IMR-90 (cell line): ENCODE results near the gene KAZALD1. TPM values are rescaled to one million over a fixed set of nuclear protein-coding genes. Genes with fewer than 3 reads are reported as not detected.

ENCODE experiments used
- ATAC-seq: fragments of 200-7000 bp; cut with Tn5 transposase; 2 replicates; pipeline ENCODE4 v1.9.1; 2020; ENCODE audit warnings: low read depth, mild to moderate bottlenecking, moderate library complexity
- BruUV-seq: library from RNA; stranded (reverse); fragments of 400-500 nt; replicated peaks from 2 replicates; lab custom pipeline; 2021; lab: Mats Ljungman, UMichigan
- CTCF ChIA-PET: fragments of 300-600 bp; formaldehyde crosslinking; extraction: SDS; loops from one replicate; lab custom pipeline; 2021; ENCODE audit warnings: antibody characterized with exemption; lab: Yijun Ruan, JAX
- POLR2A ChIA-PET: fragments of 300-600 bp; sonication (Branson Sonifier 250); formaldehyde crosslinking; loops from one replicate; lab custom pipeline; 2022; ENCODE audit warnings: antibody characterized with exemption; ENCODE audit not compliant: unreplicated experiment; lab: Charles Lee
- DNase-seq: peaks from one replicate; pipeline ENCODE4 v3.0.0; 2013
- H2AFZ ChIP-seq: replicated peaks from 2 replicates; pipeline ENCODE3; 2013; ENCODE audit warnings: low read length, mild to moderate bottlenecking; ENCODE audit not compliant: poor library complexity
- H2AK5ac ChIP-seq: 2 replicates; pipeline ENCODE4 v1.6.1; 2013; ENCODE audit warnings: low read depth, low read length, inconsistent platforms
- H2AK9ac ChIP-seq: replicated peaks from 2 replicates; pipeline ENCODE3; 2013; ENCODE audit warnings: mild to moderate bottlenecking, low read depth, low read length, moderate library complexity; ENCODE audit not compliant: poor library complexity
- H2BK120ac ChIP-seq: 2 replicates; pipeline ENCODE4 v1.6.1; 2013; ENCODE audit warnings: low read depth, low read length, inconsistent platforms
- H2BK15ac ChIP-seq: 3 replicates; pipeline ENCODE4 v1.6.1; 2013; ENCODE audit warnings: low read depth, low read length, inconsistent platforms
- H2BK20ac ChIP-seq: 2 replicates; pipeline ENCODE4 v1.6.1; 2013; ENCODE audit warnings: low read depth, mild to moderate bottlenecking, inconsistent platforms, low read length, moderate library complexity
- H2BK5ac ChIP-seq: 2 replicates; pipeline ENCODE4 v1.6.1; 2013; ENCODE audit warnings: mild to moderate bottlenecking, low read depth, low read length, inconsistent platforms; ENCODE audit not compliant: poor library complexity, severe bottlenecking
- H3K14ac ChIP-seq: replicated peaks from 2 replicates; pipeline ENCODE4 v1.6.1; 2013; ENCODE audit warnings: low read depth, low read length, inconsistent platforms
- H3K18ac ChIP-seq: 2 replicates; pipeline ENCODE4 v1.6.1; 2013; ENCODE audit warnings: low read depth, low read length, control low read depth
- H3K23ac ChIP-seq: 2 replicates; pipeline ENCODE4 v1.6.1; 2013; ENCODE audit warnings: low read depth, low read length, inconsistent platforms
- H3K27ac ChIP-seq: 2 replicates; pipeline ENCODE4 v1.5.1; 2013; ENCODE audit warnings: mild to moderate bottlenecking, control low read depth, low read length; ENCODE audit not compliant: insufficient read depth
- H3K27me3 ChIP-seq: 2 replicates; pipeline ENCODE4 v1.6.1; 2013; ENCODE audit warnings: low read length; ENCODE audit not compliant: control insufficient read depth, insufficient read depth
- H3K36me3 ChIP-seq: 2 replicates; pipeline ENCODE4 v1.6.1; 2013; ENCODE audit warnings: low read length, mixed read lengths; ENCODE audit not compliant: control insufficient read depth, insufficient read depth
- H3K4ac ChIP-seq: 2 replicates; pipeline ENCODE4 v1.6.1; 2013; ENCODE audit warnings: low read depth, low read length, inconsistent platforms
- H3K4me1 ChIP-seq: 2 replicates; pipeline ENCODE4 v1.6.1; 2013; ENCODE audit warnings: low read length, mixed read lengths; ENCODE audit not compliant: control insufficient read depth, insufficient read depth
- H3K4me2 ChIP-seq: 2 replicates; pipeline ENCODE4 v1.6.1; 2013; ENCODE audit warnings: low read depth, mild to moderate bottlenecking, control low read depth, low read length, moderate library complexity
- H3K4me3 ChIP-seq: 2 replicates; pipeline ENCODE4 v1.5.1; 2013; ENCODE audit warnings: low read depth, mild to moderate bottlenecking, control low read depth, low read length, moderate library complexity; ENCODE audit not compliant: insufficient read depth
- H3K56ac ChIP-seq: 2 replicates; pipeline ENCODE4 v1.6.1; 2013; ENCODE audit warnings: low read length, inconsistent platforms; ENCODE audit not compliant: insufficient read depth; ENCODE audit errors: extremely low read depth
- H3K79me1 ChIP-seq, 2 experiments: 2 replicates each; pipeline ENCODE4 v1.6.1; 2013; ENCODE audit warnings: low read length in 2 of 2, inconsistent platforms in 1 of 2, low read depth in 1 of 2
- H3K9ac ChIP-seq: 2 replicates; pipeline ENCODE4 v1.6.1; 2013; ENCODE audit warnings: low read depth, low read length, control low read depth
- H3K9me1 ChIP-seq: 2 replicates; pipeline ENCODE4 v1.6.1; 2013; ENCODE audit warnings: low read length, inconsistent platforms; ENCODE audit not compliant: insufficient read depth
- H3K9me3 ChIP-seq: 2 replicates; pipeline ENCODE4 v1.6.1; 2013; ENCODE audit warnings: low read length; ENCODE audit not compliant: control insufficient read depth, insufficient read depth
- H4K20me1 ChIP-seq: 2 replicates; pipeline ENCODE4 v1.6.1; 2013; ENCODE audit warnings: low read length, inconsistent platforms; ENCODE audit not compliant: insufficient read depth
- H4K5ac ChIP-seq: 2 replicates; pipeline ENCODE4 v1.6.1; 2013; ENCODE audit warnings: mild to moderate bottlenecking, low read depth, low read length, control low read depth
- H4K8ac ChIP-seq, 2 experiments: 2 replicates each; pipeline ENCODE4 v1.6.1; 2013; ENCODE audit warnings: low read depth in 2 of 2, low read length in 2 of 2, control low read depth in 1 of 2, inconsistent platforms in 1 of 2
- H4K91ac ChIP-seq: 2 replicates; pipeline ENCODE4 v1.6.1; 2013; ENCODE audit warnings: low read depth, low read length, inconsistent platforms; ENCODE audit not compliant: insufficient read depth
- CHD1 ChIP-seq: IDR thresholded peaks from 2 replicates; pipeline ENCODE4 v1.6.1; 2012; ENCODE audit warnings: low read depth, low read length, improper control_type of control experiment
- MXI1 ChIP-seq: IDR thresholded peaks from 2 replicates; pipeline ENCODE4 v1.6.1; 2012; ENCODE audit warnings: low read depth, mild to moderate bottlenecking, low read length, moderate library complexity, borderline replicate concordance
- POLR2A ChIP-seq: IDR thresholded peaks from 2 replicates; pipeline ENCODE4 v1.6.1; 2012; ENCODE audit warnings: mild to moderate bottlenecking, low read depth, low read length
- RAD21 ChIP-seq: IDR thresholded peaks from 2 replicates; pipeline ENCODE4 v1.6.1; 2012; ENCODE audit warnings: low read length, improper control_type of control experiment
- RFX5 ChIP-seq: IDR thresholded peaks from 2 replicates; pipeline ENCODE4 v1.8.0; 2012; ENCODE audit warnings: low read depth, mild to moderate bottlenecking, low read length, moderate library complexity
- SMC3 ChIP-seq: fragments of 150-350 bp; IDR thresholded peaks from 2 replicates; pipeline ENCODE4 v1.6.1; 2016; ENCODE audit warnings: low read depth, mild to moderate bottlenecking, antibody characterized with exemption, low read length, moderate library complexity
- WGBS, 2 experiments: methylation state at CpG; one replicate each; pipeline versions ENCODE4 v1.1.5 to v1.1.7; 2013; ENCODE audit warnings: missing lambda C conversion rate in 2 of 2; ENCODE audit not compliant: insufficient read length in 1 of 2; ENCODE audit errors: extremely low coverage in 2 of 2; 5-methylcytosine and 5-hydroxymethylcytosine counted together
- dilution Hi-C: fragments of 300-500 bp; cut with HindIII; formaldehyde crosslinking; loops from one replicate; pipeline ENCODE4 v1.14.3; 2018; ENCODE audit warnings: low sequenced_read_pairs; ENCODE audit not compliant: unreplicated experiment
- in situ Hi-C: fragments of 300-500 bp; cut with MboI; formaldehyde crosslinking; loops from 3 replicates; pipeline ENCODE4 v1.14.3; 2019; ENCODE audit warnings: low sequenced_read_pairs, inconsistent platforms, mixed read lengths
- intact Hi-C: fragments of 100-400 bp; cut with micrococcal nuclease; formaldehyde crosslinking; loops from 2 replicates; pipeline ENCODE4 v1.10.0; 2022
- polyA plus RNA-seq, 3 experiments: library from polyadenylated mRNA; depleted of rRNA; stranded (reverse); fragments of >200 nt; gene quantifications; 2 replicates each; pipeline ENCODE4 v1.2.3, GENCODE V29; 2012; ENCODE audit warnings: low replicate concordance in 1 of 3
- total RNA-seq: library from RNA; depleted of rRNA; stranded (reverse); fragments of >200 nt; gene quantifications from 2 replicates; pipeline ENCODE4 v1.2.3, GENCODE V29; 2012
- TF ChIP-seq, protein P1 (sequence below): conservative IDR thresholded peaks from 2 replicates; pipeline ENCODE4 v1.5.1; 2012; ENCODE audit warnings: mild to moderate bottlenecking, low read depth, low read length, improper control_type of control experiment
- TF ChIP-seq, protein P2 (sequence below): fragments of 150-350 bp; IDR thresholded peaks from 2 replicates; pipeline ENCODE4 v1.6.1; 2016; ENCODE audit warnings: low read depth, mild to moderate bottlenecking, low read length, moderate library complexity, borderline replicate concordance

The KAZALD1 gene
- total and polyA plus RNA-seq, 2 of the 4 experiments (the other 2 are of a cell fraction) = 9.1 to 18.6 TPM

- H3K23ac ChIP-seq = no peak overlapping the region
- H2AK9ac ChIP-seq = no peak overlapping the region
- H2BK15ac ChIP-seq = no peak overlapping the region
- no peaks in the 10 kb centered on the region for H3K79me1 ChIP-seq
- no peak overlapping the region for H3K4me2 ChIP-seq
- H4K91ac ChIP-seq = no peak overlapping the region
- peaks cover 77% of the 10 kb centered on the region for H3K27me3 ChIP-seq
- intact Hi-C loops (no loop called here), dilution Hi-C loops (no loop called here), in situ Hi-C loops (no loop called here)
- no peaks in the 10 kb centered on the region for H3K9me1 ChIP-seq
- H3K27ac ChIP-seq = no peak overlapping the region
- no TSS peak for BruUV-seq
- no peak overlapping the region for H3K4ac ChIP-seq
- no peak overlapping the region for H3K9ac ChIP-seq
- ChIA-PET POLR2A (no interaction called here), CTCF (interaction anchor here (0.9 kb wide), 1 partner anchor 8 kb away, joined by 4 read pairs; no protein-coding TSS in a partner anchor)
- H3K4me3 ChIP-seq = no peak overlapping the region
- WGBS, 2 experiments = 72% methylated on average over 2 of the region's 10 CpGs; no CpG with 5 or more reads in 1 of the 2 experiments
- H3K4me1 ChIP-seq = 0 out of 2 replicates have a peak, but pooled peaks cover 2% of the 10 kb centered on the region
- H2BK120ac ChIP-seq = no peak overlapping the region
- ATAC-seq (no peak), DNase-seq (no peak)
- no peak overlapping the region for H3K56ac ChIP-seq
- H2AK5ac ChIP-seq = no peak overlapping the region
- no peak overlapping the region for H4K5ac ChIP-seq
- no peaks in the 10 kb centered on the region for H3K9me3 ChIP-seq
- no peak overlapping the region for H4K8ac ChIP-seq
- H2AFZ ChIP-seq = no peak overlapping the region
- H3K36me3 ChIP-seq = no peaks in the 10 kb centered on the region
- no peaks in the 10 kb centered on the region for H4K20me1 ChIP-seq
- H2BK20ac ChIP-seq = no peak overlapping the region
- TF ChIP-seq POLR2A (no peak), MXI1 (no peak), RAD21 (no peak), SMC3 (no peak), CHD1 (no peak), RFX5 (no peak)
- TF ChIP-seq, protein P1, sequence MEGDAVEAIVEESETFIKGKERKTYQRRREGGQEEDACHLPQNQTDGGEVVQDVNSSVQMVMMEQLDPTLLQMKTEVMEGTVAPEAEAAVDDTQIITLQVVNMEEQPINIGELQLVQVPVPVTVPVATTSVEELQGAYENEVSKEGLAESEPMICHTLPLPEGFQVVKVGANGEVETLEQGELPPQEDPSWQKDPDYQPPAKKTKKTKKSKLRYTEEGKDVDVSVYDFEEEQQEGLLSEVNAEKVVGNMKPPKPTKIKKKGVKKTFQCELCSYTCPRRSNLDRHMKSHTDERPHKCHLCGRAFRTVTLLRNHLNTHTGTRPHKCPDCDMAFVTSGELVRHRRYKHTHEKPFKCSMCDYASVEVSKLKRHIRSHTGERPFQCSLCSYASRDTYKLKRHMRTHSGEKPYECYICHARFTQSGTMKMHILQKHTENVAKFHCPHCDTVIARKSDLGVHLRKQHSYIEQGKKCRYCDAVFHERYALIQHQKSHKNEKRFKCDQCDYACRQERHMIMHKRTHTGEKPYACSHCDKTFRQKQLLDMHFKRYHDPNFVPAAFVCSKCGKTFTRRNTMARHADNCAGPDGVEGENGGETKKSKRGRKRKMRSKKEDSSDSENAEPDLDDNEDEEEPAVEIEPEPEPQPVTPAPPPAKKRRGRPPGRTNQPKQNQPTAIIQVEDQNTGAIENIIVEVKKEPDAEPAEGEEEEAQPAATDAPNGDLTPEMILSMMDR = no peak
- TF ChIP-seq, protein P2, sequence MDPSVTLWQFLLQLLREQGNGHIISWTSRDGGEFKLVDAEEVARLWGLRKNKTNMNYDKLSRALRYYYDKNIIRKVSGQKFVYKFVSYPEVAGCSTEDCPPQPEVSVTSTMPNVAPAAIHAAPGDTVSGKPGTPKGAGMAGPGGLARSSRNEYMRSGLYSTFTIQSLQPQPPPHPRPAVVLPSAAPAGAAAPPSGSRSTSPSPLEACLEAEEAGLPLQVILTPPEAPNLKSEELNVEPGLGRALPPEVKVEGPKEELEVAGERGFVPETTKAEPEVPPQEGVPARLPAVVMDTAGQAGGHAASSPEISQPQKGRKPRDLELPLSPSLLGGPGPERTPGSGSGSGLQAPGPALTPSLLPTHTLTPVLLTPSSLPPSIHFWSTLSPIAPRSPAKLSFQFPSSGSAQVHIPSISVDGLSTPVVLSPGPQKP = no peak
- H3K14ac ChIP-seq = no peak overlapping the region
- no peak overlapping the region for H3K18ac ChIP-seq
- H2BK5ac ChIP-seq = no peak overlapping the region
Measured at GRCh38 chr10:101087376-101087775, 25.6 kb downstream of the KAZALD1 start.
